DOHH2 (cell line): ENCODE measurements around the gene BPIFB1.

Experiments
- H3F3A ChIP-seq: fragments of 200-600 bp; sonication (generic), shearing (Covaris generic); 2 replicates; pipeline ENCODE4 v1.6.0; 2016; ENCODE audit warnings: antibody characterized with exemption, mild to moderate bottlenecking; ENCODE audit not compliant: control insufficient read depth, insufficient read depth
- H3K27ac ChIP-seq: fragments of 200-600 bp; sonication (generic); 2 replicates; pipeline ENCODE4 v1.5.1; 2014; ENCODE audit warnings: low read depth, mild to moderate bottlenecking, low read length, moderate library complexity
- H3K27me3 ChIP-seq: fragments of 200-600 bp; sonication (generic); 2 replicates; pipeline ENCODE4 v1.6.1; 2014; ENCODE audit warnings: mild to moderate bottlenecking, low read length, mixed read lengths; ENCODE audit not compliant: control insufficient read depth
- H3K36me3 ChIP-seq: fragments of 200-600 bp; sonication (generic); 2 replicates; pipeline ENCODE4 v1.6.1; 2014; ENCODE audit warnings: mild to moderate bottlenecking, low read length, moderate library complexity, mixed read lengths; ENCODE audit not compliant: control insufficient read depth
- H3K4me1 ChIP-seq: fragments of 200-600 bp; sonication (generic); 2 replicates; pipeline ENCODE4 v1.6.1; 2014; ENCODE audit warnings: mild to moderate bottlenecking, low read length, mixed read lengths; ENCODE audit not compliant: control insufficient read depth
- H3K4me2 ChIP-seq: fragments of 200-600 bp; sonication (generic); 2 replicates; pipeline ENCODE4 v1.6.0; 2014; ENCODE audit warnings: mild to moderate bottlenecking, low read length, moderate library complexity
- H3K4me3 ChIP-seq: fragments of 200-600 bp; sonication (generic); 2 replicates; pipeline ENCODE4 v1.5.1; 2014; ENCODE audit warnings: mild to moderate bottlenecking, low read length, mixed read lengths
- H3K79me2 ChIP-seq: fragments of 200-600 bp; sonication (generic); 2 replicates; pipeline ENCODE4 v1.6.1; 2014; ENCODE audit warnings: mild to moderate bottlenecking, low read length, mixed read lengths; ENCODE audit not compliant: control insufficient read depth
- H3K9me2 ChIP-seq: fragments of 200-600 bp; sonication (generic); replicated peaks from 2 replicates; pipeline ENCODE4 v1.6.1; 2014; ENCODE audit warnings: mild to moderate bottlenecking, low read length, mixed read lengths; ENCODE audit not compliant: control insufficient read depth
- H3K9me3 ChIP-seq: fragments of 200-600 bp; sonication (generic); 2 replicates; pipeline ENCODE4 v1.6.1; 2014; ENCODE audit warnings: antibody characterized with exemption, low read length, mixed read lengths; ENCODE audit not compliant: control insufficient read depth, insufficient read depth
- H4K20me1 ChIP-seq: fragments of 200-600 bp; sonication (generic); 2 replicates; pipeline ENCODE4 v1.6.0; 2014; ENCODE audit warnings: low read depth, mild to moderate bottlenecking, antibody characterized with exemption, low read length, moderate library complexity; ENCODE audit not compliant: control insufficient read depth, insufficient read depth
- EZH2phosphoT487 ChIP-seq: fragments of 200-600 bp; sonication (generic); IDR thresholded peaks from 2 replicates; pipeline ENCODE4 v1.6.1; 2017; ENCODE audit warnings: borderline replicate concordance, mild to moderate bottlenecking, antibody characterized with exemption, low read length, moderate library complexity, mixed read lengths
- TF ChIP-seq, protein P1 (sequence below): fragments of 200-600 bp; sonication (generic); IDR thresholded peaks from one replicate; pipeline ENCODE4 v1.5.1; 2014; ENCODE audit warnings: antibody characterized with exemption, mild to moderate bottlenecking, low read depth, low read length; ENCODE audit not compliant: poor library complexity, severe bottlenecking

BPIFB1 gene, protein sequence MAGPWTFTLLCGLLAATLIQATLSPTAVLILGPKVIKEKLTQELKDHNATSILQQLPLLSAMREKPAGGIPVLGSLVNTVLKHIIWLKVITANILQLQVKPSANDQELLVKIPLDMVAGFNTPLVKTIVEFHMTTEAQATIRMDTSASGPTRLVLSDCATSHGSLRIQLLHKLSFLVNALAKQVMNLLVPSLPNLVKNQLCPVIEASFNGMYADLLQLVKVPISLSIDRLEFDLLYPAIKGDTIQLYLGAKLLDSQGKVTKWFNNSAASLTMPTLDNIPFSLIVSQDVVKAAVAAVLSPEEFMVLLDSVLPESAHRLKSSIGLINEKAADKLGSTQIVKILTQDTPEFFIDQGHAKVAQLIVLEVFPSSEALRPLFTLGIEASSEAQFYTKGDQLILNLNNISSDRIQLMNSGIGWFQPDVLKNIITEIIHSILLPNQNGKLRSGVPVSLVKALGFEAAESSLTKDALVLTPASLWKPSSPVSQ

DNA sequence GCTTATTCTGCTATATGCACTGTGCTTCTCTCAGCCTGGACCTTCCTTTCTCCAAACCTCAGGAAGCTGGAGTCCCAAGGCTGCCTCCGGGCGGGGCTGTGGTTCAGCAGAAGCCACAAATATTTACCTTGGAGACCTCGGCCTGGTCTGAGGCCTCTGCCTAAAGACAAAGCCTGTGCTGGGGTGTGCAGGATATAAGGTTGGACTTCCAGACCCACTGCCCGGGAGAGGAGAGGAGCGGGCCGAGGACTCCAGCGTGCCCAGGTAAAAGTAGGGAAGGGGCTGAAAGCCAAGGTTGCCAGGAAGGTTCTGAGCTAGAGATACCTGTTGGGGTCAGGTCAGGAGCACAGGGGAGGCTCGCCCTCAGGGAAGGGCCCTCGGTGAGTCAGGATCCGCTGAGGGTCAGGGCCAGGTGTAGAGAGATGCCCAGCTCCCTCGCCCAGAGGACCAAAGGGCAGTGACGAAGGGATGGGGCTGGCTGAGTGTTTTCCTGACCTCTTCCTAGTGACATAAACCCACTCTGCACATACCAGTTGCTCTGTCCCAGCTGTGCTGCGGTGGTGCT lies at the start of gene BPIFB1:
BPIFB1 (plus strand) TSS at position 224 of the 565 bp plus-strand sequence. CDS start 2,860 bp downstream, outside the sequence.
- Histone ChIP-seq H3K4me2 (no peak within 1 kb of the TSS), H3K4me3 (no peak within 1 kb of the TSS), H3K4me1 (no peaks in the 10 kb centered on the region), H3K9me3 (no peaks in the 10 kb centered on the region), H4K20me1 (no peaks in the 10 kb centered on the region), H3K79me2 (no peaks in the 10 kb centered on the region), H3F3A (no peaks in the 10 kb centered on the region), H3K27ac (no peak within 1 kb of the TSS), H3K27me3 (peaks cover 4% of the 10 kb centered on the region), H3K9me2 (no peaks in the 10 kb centered on the region), H3K36me3 (no peaks in the 10 kb centered on the region)
- TF ChIP-seq EZH2phosphoT487: no peak
- TF ChIP-seq, protein P1, sequence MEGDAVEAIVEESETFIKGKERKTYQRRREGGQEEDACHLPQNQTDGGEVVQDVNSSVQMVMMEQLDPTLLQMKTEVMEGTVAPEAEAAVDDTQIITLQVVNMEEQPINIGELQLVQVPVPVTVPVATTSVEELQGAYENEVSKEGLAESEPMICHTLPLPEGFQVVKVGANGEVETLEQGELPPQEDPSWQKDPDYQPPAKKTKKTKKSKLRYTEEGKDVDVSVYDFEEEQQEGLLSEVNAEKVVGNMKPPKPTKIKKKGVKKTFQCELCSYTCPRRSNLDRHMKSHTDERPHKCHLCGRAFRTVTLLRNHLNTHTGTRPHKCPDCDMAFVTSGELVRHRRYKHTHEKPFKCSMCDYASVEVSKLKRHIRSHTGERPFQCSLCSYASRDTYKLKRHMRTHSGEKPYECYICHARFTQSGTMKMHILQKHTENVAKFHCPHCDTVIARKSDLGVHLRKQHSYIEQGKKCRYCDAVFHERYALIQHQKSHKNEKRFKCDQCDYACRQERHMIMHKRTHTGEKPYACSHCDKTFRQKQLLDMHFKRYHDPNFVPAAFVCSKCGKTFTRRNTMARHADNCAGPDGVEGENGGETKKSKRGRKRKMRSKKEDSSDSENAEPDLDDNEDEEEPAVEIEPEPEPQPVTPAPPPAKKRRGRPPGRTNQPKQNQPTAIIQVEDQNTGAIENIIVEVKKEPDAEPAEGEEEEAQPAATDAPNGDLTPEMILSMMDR: no peak

DNA sequence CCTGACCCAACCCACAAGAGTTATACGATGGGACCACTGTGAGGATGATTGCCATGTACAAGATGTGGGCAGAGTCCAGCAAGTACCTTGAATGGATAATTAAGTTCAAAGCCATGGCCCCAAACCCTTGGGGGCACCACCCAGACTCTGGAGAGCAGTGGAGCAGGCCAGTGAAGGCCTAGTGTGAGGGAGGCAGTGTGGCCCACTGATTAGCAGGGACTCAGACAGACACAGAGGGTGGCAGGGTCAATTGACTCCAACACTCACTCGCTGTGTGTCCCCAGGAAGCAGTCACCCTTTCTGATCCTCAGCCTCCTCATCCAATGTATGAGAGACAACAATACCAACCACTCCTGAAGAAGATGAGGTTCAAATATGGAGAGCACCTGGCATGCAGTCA lies 49.0 kb upstream of the BPIFB1 start:
- Histone ChIP-seq H3K9me2 (no peaks in the 10 kb centered on the region), H3F3A (no peaks in the 10 kb centered on the region), H3K4me1 (no peaks in the 10 kb centered on the region), H4K20me1 (no peaks in the 10 kb centered on the region), H3K9me3 (no peaks in the 10 kb centered on the region), H3K27me3 (peaks cover 21% of the 10 kb centered on the region), H3K36me3 (no peaks in the 10 kb centered on the region), H3K27ac (no peak overlapping the region), H3K4me3 (no peak overlapping the region), H3K4me2 (no peak overlapping the region), H3K79me2 (no peaks in the 10 kb centered on the region)
- no peak for TF ChIP-seq EZH2phosphoT487

DNA sequence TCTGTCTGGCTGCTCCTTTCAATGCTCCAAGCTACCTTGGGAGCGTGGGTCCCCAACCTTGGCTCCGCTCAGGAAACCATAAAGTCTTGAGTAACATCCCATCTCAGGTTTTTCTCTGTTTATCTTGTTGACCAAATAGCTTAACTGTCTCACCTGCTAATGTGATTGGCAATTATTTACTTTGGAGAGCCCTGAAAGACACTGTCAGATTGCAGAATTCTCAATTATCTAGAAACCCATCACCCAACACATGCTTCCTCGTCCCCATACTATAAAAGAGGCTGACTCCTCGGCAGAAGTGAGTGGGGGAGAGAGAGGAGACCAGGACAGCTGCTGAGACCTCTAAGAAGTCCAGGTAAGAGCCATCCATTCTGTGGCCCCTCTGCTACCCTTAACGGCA lies 47.3 kb upstream of the BPIFB1 start, which contains the start of gene BPIFA1:
BPIFA1 (plus strand) TSS at position 301 of the 400 bp plus-strand sequence. CDS start 1,716 bp downstream, outside the sequence.
- no peaks in the 10 kb centered on the region for H3K9me2 ChIP-seq
- no peaks in the 10 kb centered on the region for H3K9me3 ChIP-seq
- H3K79me2 ChIP-seq: no peaks in the 10 kb centered on the region
- H3F3A ChIP-seq: no peaks in the 10 kb centered on the region
- H3K36me3 ChIP-seq: no peaks in the 10 kb centered on the region
- H3K27me3 ChIP-seq: peaks cover 17% of the 10 kb centered on the region
- H3K4me2 ChIP-seq: no peak within 1 kb of the TSS
- no peaks in the 10 kb centered on the region for H3K4me1 ChIP-seq
- TF ChIP-seq, protein P1: no peak
- no peak for TF ChIP-seq EZH2phosphoT487
- H3K27ac ChIP-seq: no peak within 1 kb of the TSS
- no peaks in the 10 kb centered on the region for H4K20me1 ChIP-seq
- no peak within 1 kb of the TSS for H3K4me3 ChIP-seq

DNA sequence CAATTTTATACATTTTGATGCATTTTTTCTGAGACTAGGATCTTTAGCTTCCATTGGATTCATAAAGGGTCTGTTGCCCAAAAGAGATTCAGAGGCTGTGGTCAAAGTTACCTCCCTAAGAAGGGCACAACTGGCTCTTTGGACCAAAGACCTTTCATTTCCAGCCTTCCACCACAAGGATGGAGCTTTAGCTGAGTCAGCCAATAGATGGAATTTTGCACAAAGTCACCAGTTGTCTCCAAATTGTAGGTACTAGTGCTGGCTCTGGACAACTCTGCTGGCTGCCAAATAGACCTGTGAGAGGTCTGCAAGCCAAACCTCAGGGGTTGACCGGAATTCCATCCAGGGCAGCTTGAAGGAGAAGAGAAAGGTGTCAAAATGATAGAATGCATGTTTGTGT lies 46.7 kb upstream of the BPIFB1 start:
- no peak overlapping the region for H3K4me3 ChIP-seq
- no peak overlapping the region for H3K4me2 ChIP-seq
- no peaks in the 10 kb centered on the region for H3K4me1 ChIP-seq
- H3K79me2 ChIP-seq: no peaks in the 10 kb centered on the region
- H3K9me3 ChIP-seq: no peaks in the 10 kb centered on the region
- H3K27ac ChIP-seq: no peak overlapping the region
- no peaks in the 10 kb centered on the region for H3K36me3 ChIP-seq
- H3K27me3 ChIP-seq: peaks cover 17% of the 10 kb centered on the region
- no peaks in the 10 kb centered on the region for H4K20me1 ChIP-seq
- H3F3A ChIP-seq: no peaks in the 10 kb centered on the region
- TF ChIP-seq, protein P1: no peak
- TF ChIP-seq EZH2phosphoT487: no peak
- no peaks in the 10 kb centered on the region for H3K9me2 ChIP-seq
